Natural killer cell (primary cell): ENCODE measurements around the gene SOAT2. TPM values are rescaled to one million over a fixed set of nuclear protein-coding genes. Genes with fewer than 3 reads are reported as not detected.

Experiments
- ATAC-seq, 3 donors: fragments of 150-1000 bp in 2 of 3; fragments of 200-7000 bp in 1 of 3; cut with Tn5 transposase; 1 replicate in 1 of 3; 2 replicates in 2 of 3; pipeline ENCODE4 v1.10.0; 2021; ENCODE audit warnings: mild to moderate bottlenecking in 2 of 3, moderate library complexity in 2 of 3
- DNase-seq, 2 donors: peaks; one replicate each; pipeline versions ENCODE4 v3.0.0 to v3.0.0-alpha.2; 2013 to 2021; ENCODE audit warnings: mixed read lengths in 1 of 2
- H3K27ac ChIP-seq: one replicate; pipeline ENCODE4 v1.5.1; 2013; ENCODE audit warnings: mild to moderate bottlenecking, low read length
- H3K27me3 ChIP-seq: one replicate; pipeline ENCODE4 v1.6.1; 2013; ENCODE audit warnings: low read length; ENCODE audit not compliant: control insufficient read depth, insufficient read depth
- H3K36me3 ChIP-seq: one replicate; pipeline ENCODE4 v1.6.1; 2013; ENCODE audit warnings: low read length; ENCODE audit not compliant: control insufficient read depth, insufficient read depth
- H3K4me1 ChIP-seq: one replicate; pipeline ENCODE4 v1.6.1; 2013; ENCODE audit warnings: low read length; ENCODE audit not compliant: control insufficient read depth, insufficient read depth
- H3K4me3 ChIP-seq: one replicate; pipeline ENCODE4 v1.5.1; 2013; ENCODE audit warnings: low read length
- H3K9me3 ChIP-seq: one replicate; pipeline ENCODE4 v1.6.1; 2013; ENCODE audit warnings: low read length; ENCODE audit not compliant: control insufficient read depth, insufficient read depth
- H3K27ac Mint-ChIP-seq, 2 donors: one replicate each; pipeline ENCODE4 v1.8.0; 2022; ENCODE audit warnings: mild to moderate bottlenecking in 2 of 2, mixed read lengths in 2 of 2, moderate library complexity in 1 of 2
- H3K27me3 Mint-ChIP-seq, 2 donors: one replicate each; pipeline ENCODE4 v1.8.0; 2022; ENCODE audit warnings: low read depth in 2 of 2, mixed read lengths in 2 of 2
- H3K36me3 Mint-ChIP-seq: one replicate; pipeline ENCODE4 v1.8.0; 2022; ENCODE audit warnings: mixed read lengths
- H3K4me1 Mint-ChIP-seq, 2 donors: one replicate each; pipeline ENCODE4 v1.8.0; 2022; ENCODE audit warnings: mixed read lengths in 2 of 2
- H3K4me3 Mint-ChIP-seq: one replicate; pipeline ENCODE4 v1.8.0; 2022; ENCODE audit warnings: mild to moderate bottlenecking, moderate library complexity, mixed read lengths
- H3K9me3 Mint-ChIP-seq, 2 donors: one replicate each; pipeline ENCODE4 v1.8.0; 2022; ENCODE audit warnings: mixed read lengths in 2 of 2
- WGBS: methylation state at CpG from one replicate; pipeline ENCODE4 v1.1.7; 2013; ENCODE audit warnings: missing lambda C conversion rate; ENCODE audit not compliant: insufficient coverage; 5-methylcytosine and 5-hydroxymethylcytosine counted together
- intact Hi-C: fragments of 100-400 bp; cut with micrococcal nuclease; formaldehyde crosslinking; loops from one replicate; pipeline ENCODE4 v1.14.2; 2022
- total RNA-seq, 4 donors: library from RNA; stranded (reverse); fragments of 120-200 nt in 1 of 4; gene quantifications; one replicate each; pipeline versions ENCODE4 v1.2.3 to v1.2.4, GENCODE V29; 2013 to 2022
- TF ChIP-seq, protein P1 (sequence below): fragments of 200-600 bp; IDR thresholded peaks from one replicate; pipeline ENCODE4 v1.8.0; 2022; ENCODE audit warnings: antibody characterized with exemption

The SOAT2 gene
- total RNA-seq, 3 donors from 2014 or later (not counting 1 experiment from before 2014, with no cell fraction given), result not detected

DNA sequence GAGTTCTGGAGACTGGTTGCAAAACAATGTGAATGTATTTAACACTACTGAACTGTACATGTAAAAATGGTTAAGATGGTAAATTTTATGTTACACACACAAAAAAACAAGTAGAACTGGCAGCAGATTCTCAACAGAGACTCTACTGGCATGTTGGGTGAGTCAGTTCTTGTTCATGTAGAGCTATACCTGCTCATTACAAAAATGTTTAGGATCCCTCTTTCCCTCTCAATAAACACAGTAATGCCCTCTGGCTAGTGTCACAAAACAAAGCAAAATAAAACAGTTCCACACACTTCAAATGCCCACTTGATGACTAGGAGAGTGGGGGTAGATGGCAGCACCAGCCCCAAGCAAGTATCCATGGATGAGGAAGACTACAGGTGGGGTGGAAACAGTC lies 63.6 kb downstream of the SOAT2 start:
- TF ChIP-seq, protein P1, sequence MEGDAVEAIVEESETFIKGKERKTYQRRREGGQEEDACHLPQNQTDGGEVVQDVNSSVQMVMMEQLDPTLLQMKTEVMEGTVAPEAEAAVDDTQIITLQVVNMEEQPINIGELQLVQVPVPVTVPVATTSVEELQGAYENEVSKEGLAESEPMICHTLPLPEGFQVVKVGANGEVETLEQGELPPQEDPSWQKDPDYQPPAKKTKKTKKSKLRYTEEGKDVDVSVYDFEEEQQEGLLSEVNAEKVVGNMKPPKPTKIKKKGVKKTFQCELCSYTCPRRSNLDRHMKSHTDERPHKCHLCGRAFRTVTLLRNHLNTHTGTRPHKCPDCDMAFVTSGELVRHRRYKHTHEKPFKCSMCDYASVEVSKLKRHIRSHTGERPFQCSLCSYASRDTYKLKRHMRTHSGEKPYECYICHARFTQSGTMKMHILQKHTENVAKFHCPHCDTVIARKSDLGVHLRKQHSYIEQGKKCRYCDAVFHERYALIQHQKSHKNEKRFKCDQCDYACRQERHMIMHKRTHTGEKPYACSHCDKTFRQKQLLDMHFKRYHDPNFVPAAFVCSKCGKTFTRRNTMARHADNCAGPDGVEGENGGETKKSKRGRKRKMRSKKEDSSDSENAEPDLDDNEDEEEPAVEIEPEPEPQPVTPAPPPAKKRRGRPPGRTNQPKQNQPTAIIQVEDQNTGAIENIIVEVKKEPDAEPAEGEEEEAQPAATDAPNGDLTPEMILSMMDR, result no peak
- H3K4me1 Mint-ChIP-seq, result no peaks in the 10 kb centered on the region
- ATAC-seq, result no peak
- peaks cover 5% of the 10 kb centered on the region for H3K36me3 Mint-ChIP-seq
- no peaks in the 10 kb centered on the region for H3K27me3 Mint-ChIP-seq
- H3K9me3 Mint-ChIP-seq, result no peaks in the 10 kb centered on the region
- Histone ChIP-seq H3K36me3 (peaks cover 3% of the 10 kb centered on the region), H3K9me3 (no peaks in the 10 kb centered on the region), H3K27ac (no peak overlapping the region), H3K4me1 (no peaks in the 10 kb centered on the region), H3K27me3 (no peaks in the 10 kb centered on the region), H3K4me3 (no peak overlapping the region)
- H3K4me3 Mint-ChIP-seq, result no peak overlapping the region
- intact Hi-C loops, result no loop called here
- no peak overlapping the region for H3K27ac Mint-ChIP-seq
- no peak for DNase-seq

DNA sequence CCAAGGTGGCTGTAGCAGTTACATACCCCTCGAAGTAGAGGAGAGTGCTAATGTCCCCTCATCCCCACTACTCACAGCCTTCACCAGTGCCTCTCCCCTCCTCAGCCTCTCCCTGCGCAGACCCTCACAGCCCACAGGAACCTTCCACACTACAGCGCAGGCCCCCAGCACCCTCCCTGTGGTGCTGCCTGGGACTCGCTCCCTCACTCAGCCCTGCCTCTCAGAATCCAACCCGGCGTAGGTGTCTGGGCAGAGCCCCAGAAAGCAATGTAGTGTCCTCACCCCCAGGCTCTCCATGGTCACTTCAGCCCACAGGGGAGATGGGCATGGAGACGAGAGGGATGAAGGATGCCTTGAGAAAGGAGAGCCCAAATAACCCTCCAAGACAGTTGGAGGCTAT lies 66.4 kb downstream of the SOAT2 start:
- intact Hi-C loops, result no loop called here
- no peaks in the 10 kb centered on the region for H3K4me1 Mint-ChIP-seq
- TF ChIP-seq, protein P1, result no peak
- H3K27me3 Mint-ChIP-seq, result no peaks in the 10 kb centered on the region
- Histone ChIP-seq H3K27ac (no peak overlapping the region), H3K27me3 (no peaks in the 10 kb centered on the region), H3K9me3 (no peaks in the 10 kb centered on the region), H3K4me3 (no peak overlapping the region), H3K36me3 (peaks cover 3% of the 10 kb centered on the region), H3K4me1 (no peaks in the 10 kb centered on the region)
- H3K27ac Mint-ChIP-seq, result no peak overlapping the region
- ATAC-seq (no peak), DNase-seq (no peak)
- no peaks in the 10 kb centered on the region for H3K9me3 Mint-ChIP-seq
- WGBS, result 94% methylated on average over 6 of the region's 7 CpGs
- H3K4me3 Mint-ChIP-seq, result no peak overlapping the region
- peaks cover 8% of the 10 kb centered on the region for H3K36me3 Mint-ChIP-seq

DNA sequence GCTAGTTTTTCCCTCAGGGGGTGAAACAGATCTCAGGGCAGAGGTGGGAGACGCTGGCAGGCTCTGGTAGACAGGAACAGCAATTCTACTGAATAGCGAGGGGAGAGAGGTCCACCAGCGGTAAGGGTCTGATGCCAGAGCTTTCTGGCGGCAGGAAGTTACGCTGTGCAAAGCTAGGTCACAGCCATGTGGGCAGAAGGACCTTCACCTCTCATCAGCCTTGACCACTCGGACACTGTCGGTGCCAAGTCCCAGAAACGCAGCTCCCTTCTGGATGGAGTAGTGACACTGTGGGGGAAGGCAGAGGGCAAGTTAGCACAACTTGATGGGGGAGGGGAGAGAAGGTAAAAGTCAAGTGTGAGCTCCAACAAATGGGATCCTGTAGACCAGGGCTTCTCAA lies 66.9 kb downstream of the SOAT2 start:
- intact Hi-C loops, result no loop called here
- TF ChIP-seq, protein P1, result no peak

DNA sequence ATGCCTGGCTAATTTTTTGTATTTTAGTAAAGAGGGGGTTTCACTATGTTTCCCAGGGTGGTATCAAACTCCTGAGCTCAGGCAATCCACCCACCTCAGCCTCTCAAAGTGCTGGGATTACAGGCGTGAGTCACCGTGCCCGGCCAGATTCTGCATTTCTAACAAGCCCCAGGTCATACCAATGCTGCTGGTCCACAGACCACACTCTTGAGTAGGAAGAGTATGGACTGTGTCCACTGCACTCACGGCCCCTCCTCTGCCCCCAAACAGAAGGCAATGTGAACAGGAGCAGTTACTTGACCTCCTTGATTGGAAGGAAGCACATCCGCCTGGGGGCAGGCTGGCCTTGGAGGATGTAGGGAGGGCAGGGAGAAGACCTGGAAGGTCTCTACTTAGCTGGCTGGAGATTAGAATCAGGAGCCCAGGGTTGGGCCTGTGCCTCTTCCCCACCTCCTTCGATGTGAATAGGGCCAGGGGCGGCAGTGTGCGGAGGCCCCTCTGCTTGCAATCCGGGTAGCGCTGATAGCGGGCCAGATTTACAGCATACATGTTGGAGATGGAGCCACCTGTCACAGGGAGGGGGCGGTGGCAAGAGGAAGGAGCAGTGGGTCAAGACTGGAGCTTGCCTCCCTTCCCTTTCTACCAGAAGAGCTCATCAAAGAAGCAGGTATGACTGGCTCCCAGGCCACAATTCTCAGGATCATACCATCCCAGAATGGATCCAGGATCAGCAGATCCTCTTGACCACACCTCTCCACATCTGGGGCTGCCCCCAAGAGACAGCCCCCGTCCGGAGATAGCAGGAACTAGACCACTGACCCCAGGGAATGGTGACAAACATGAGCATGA lies 67.8 kb downstream of the SOAT2 start:
- intact Hi-C loops, result no loop called here
- Mint-ChIP-seq H3K27ac (no peak overlapping the region), H3K27me3 (no peaks in the 10 kb centered on the region), H3K9me3 (no peaks in the 10 kb centered on the region), H3K4me1 (no peaks in the 10 kb centered on the region), H3K4me3 (no peak overlapping the region), H3K36me3 (peaks cover 8% of the 10 kb centered on the region)
- TF ChIP-seq, protein P1, result no peak
- no peak overlapping the region for H3K27ac ChIP-seq
- 94% methylated on average over 14 of the region's 14 CpGs for WGBS
- no peaks in the 10 kb centered on the region for H3K4me1 ChIP-seq
- no peak overlapping the region for H3K4me3 ChIP-seq
- ATAC-seq (no peak), DNase-seq (no peak)
- no peaks in the 10 kb centered on the region for H3K9me3 ChIP-seq
- no peaks in the 10 kb centered on the region for H3K27me3 ChIP-seq
- H3K36me3 ChIP-seq, result peaks cover 3% of the 10 kb centered on the region

More for the DNA sequence above, 66.9 kb downstream of the SOAT2 start:
- Histone ChIP-seq H3K27ac (no peak overlapping the region), H3K4me1 (no peaks in the 10 kb centered on the region), H3K27me3 (no peaks in the 10 kb centered on the region), H3K36me3 (peaks cover 3% of the 10 kb centered on the region), H3K4me3 (no peak overlapping the region), H3K9me3 (no peaks in the 10 kb centered on the region)
- DNase-seq, result no peak
- Mint-ChIP-seq H3K4me1 (no peaks in the 10 kb centered on the region), H3K4me3 (no peak overlapping the region), H3K27ac (no peak overlapping the region), H3K36me3 (peaks cover 8% of the 10 kb centered on the region), H3K9me3 (no peaks in the 10 kb centered on the region), H3K27me3 (no peaks in the 10 kb centered on the region)
- ATAC-seq, result no peak
- WGBS, result 94% methylated on average over 8 of the region's 8 CpGs
